ENCODE results near the gene ALDH1A3. TPM values are rescaled to one million over a fixed set of nuclear protein-coding genes. Genes with fewer than 3 reads are reported as not detected.

ALDH1A3 gene
- total and polyA plus RNA-seq, 11 donors, result 0.82 to 37.1 (median 4.7) TPM

DNA sequence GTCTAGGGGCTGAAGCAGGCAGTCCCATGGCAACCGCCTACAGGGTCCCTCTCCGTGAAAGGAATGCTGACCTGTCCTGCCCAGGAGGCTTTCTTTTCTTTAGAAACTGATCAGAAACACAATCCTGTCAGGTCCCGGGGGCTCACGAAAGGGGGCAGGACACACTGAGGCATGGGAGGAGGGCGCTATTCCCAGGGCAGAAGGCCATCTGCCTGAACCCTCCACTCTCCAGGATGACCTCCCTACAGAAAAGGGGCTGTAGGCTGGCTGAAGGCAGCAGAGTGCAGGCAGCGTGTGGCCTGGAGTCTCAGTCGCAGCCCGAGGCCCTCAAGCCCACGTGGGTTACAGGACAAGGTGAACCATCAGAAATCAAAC is 21.2 kb downstream of the ALDH1A3 start:
- ATAC-seq (no peak), DNase-seq (no peak)
- intact Hi-C loops (cut with DNase I), result loop anchor here in 1 of 10 donors (10.0 kb wide), 1 partner anchor 354 kb away; the partner anchor contains the start of gene CHSY1
- H3K27me3 ChIP-seq, result peaks cover 0 to 6% (median 0%) of the 10 kb centered on the region in 9 donors
- no peaks in the 10 kb centered on the region for H3K9me3 ChIP-seq
- peak overlapping the region in 5 of 12 donors; percentile 0 to 79 (median 77) for H3K27ac ChIP-seq
- H3K36me3 ChIP-seq, result no peaks in the 10 kb centered on the region
- 69 to 88% (median 77%) methylated on average over 5 to 9 of the region's 9 CpGs for WGBS, 4 donors
- TF ChIP-seq POLR2A (IDR thresholded peaks at IDR 0.05), result no peak
- no peak for TF ChIP-seq CTCF (IDR thresholded peaks at IDR 0.05)
- H3K4me3 ChIP-seq, result no peak overlapping the region
- peaks cover 0 to 41% (median 17%) of the 10 kb centered on the region in 12 donors for H3K4me1 ChIP-seq

DNA sequence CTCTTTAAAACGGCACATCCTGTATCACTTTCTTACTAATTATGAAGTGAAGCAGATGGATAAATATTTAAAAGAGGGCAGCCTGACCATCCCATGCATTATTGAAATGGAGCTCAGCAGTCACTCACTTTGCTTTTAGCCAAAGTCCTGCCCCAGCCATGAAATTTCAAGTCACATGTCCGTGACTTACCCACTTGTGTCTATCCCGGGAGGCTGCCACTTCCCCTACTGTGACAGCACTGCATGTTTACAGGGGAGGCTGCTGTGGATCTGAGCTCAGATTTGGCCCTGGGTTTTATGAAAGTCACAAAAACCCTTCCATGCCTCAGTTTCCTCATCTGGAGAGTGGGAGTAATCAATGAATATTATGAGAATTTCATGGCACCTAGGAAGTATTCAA is 21.7 kb downstream of the ALDH1A3 start:
- no peak overlapping the region for H3K4me3 ChIP-seq
- no peaks in the 10 kb centered on the region for H3K9me3 ChIP-seq
- ATAC-seq (no peak), DNase-seq (no peak)
- WGBS, 4 donors, result 51 to 68% (median 59%) methylated on average over 3 of the region's 3 CpGs
- no peaks in the 10 kb centered on the region for H3K36me3 ChIP-seq
- H3K27ac ChIP-seq, result peak overlapping the region in 8 of 12 donors; percentile 41 to 84 (median 77)
- intact Hi-C loops (cut with DNase I), result loop anchor here in 1 of 10 donors (10.0 kb wide), 1 partner anchor 354 kb away; the partner anchor contains the start of gene CHSY1
- H3K4me1 ChIP-seq, result peaks cover 0 to 41% (median 17%) of the 10 kb centered on the region in 12 donors
- TF ChIP-seq POLR2A (IDR thresholded peaks at IDR 0.05), result no peak
- TF ChIP-seq CTCF (IDR thresholded peaks at IDR 0.05), result no peak
- peaks cover 0 to 6% (median 0%) of the 10 kb centered on the region in 9 donors for H3K27me3 ChIP-seq

GRCh38 chr15:100901702-100902435 is 22.2 kb downstream of the ALDH1A3 start:
- H3K4me3 ChIP-seq, result peak overlapping the region in 8 of 12 donors; percentile 27 to 44 (median 32)

More at GRCh38 chr15:100901702-100902435, 22.2 kb downstream of the ALDH1A3 start:
- H3K27me3 ChIP-seq, result peaks cover 0 to 6% (median 0%) of the 10 kb centered on the region in 9 donors
- no peaks in the 10 kb centered on the region for H3K9me3 ChIP-seq
- DNase-seq (no peak), ATAC-seq (no peak)
- peak overlapping the region in 11 of 12 donors; percentile 36 to 84 (median 73) for H3K27ac ChIP-seq
- TF ChIP-seq POLR2A (IDR thresholded peaks at IDR 0.05), result no peak
- TF ChIP-seq CTCF (IDR thresholded peaks at IDR 0.05), result no peak
- H3K4me1 ChIP-seq, result peaks cover 0 to 41% (median 17%) of the 10 kb centered on the region in 12 donors
- intact Hi-C loops (cut with DNase I), result loop anchor here in 1 of 10 donors (10.0 kb wide), 1 partner anchor 353 kb away; the partner anchor contains the start of gene CHSY1
- WGBS, 4 donors, result 62 to 68% (median 64%) methylated on average over 14 of the region's 14 CpGs
- no peaks in the 10 kb centered on the region for H3K36me3 ChIP-seq
